Body of pancreas (tissue), 4 donors: ENCODE results near the gene PPFIA2. TPM values are rescaled to one million over a fixed set of nuclear protein-coding genes. Genes with fewer than 3 reads are reported as not detected.

Experiments
- ATAC-seq: fragments of 150-250 bp; one replicate; pipeline ENCODE4 v1.9.1; 2016
- DNase-seq, 4 donors: peaks; one replicate each; pipeline ENCODE4 v3.0.0-alpha.2; 2019
- H3K27ac ChIP-seq, 4 donors: fragments of 200-600 bp; sonication (generic); 1 replicate in 3 of 4; 2 replicates in 1 of 4; pipeline versions ENCODE4 v1.5.1 to v1.6.1; 2016 to 2019; ENCODE audit warnings: mild to moderate bottlenecking in 1 of 4, mixed read lengths in 1 of 4, moderate library complexity in 1 of 4
- H3K27me3 ChIP-seq, 2 donors: fragments of 200-600 bp; sonication (generic); one replicate each; pipeline ENCODE4 v1.6.0; 2016; ENCODE audit warnings: mild to moderate bottlenecking in 1 of 2
- H3K36me3 ChIP-seq, 2 donors: fragments of 200-600 bp; sonication (generic); replicated peaks in 1 of 2; 2 replicates each; pipeline ENCODE4 v1.5.1; 2016; ENCODE audit warnings: low read depth in 2 of 2; ENCODE audit not compliant: insufficient read depth in 1 of 2
- H3K4me1 ChIP-seq: fragments of 200-600 bp; sonication (generic); one replicate; pipeline ENCODE4 v1.6.0; 2016
- H3K4me3 ChIP-seq, 2 donors: fragments of 200-600 bp; sonication (generic); 1 replicate in 1 of 2; 2 replicates in 1 of 2; pipeline ENCODE4 v1.5.1; 2016 to 2019
- H3K9me3 ChIP-seq, 3 donors: fragments of 200-600 bp; sonication (generic); 1 replicate in 2 of 3; 2 replicates in 1 of 3; pipeline ENCODE4 v1.5.1; 2016
- CTCF ChIP-seq, 7 experiments: fragments of 450-650 bp in 4 of 7; fragments of 200-600 bp in 3 of 7; sonication (generic) in 3 of 7; IDR thresholded peaks; one replicate each; pipeline ENCODE4 v1.5.1; 2016 to 2019; ENCODE audit warnings: antibody characterized with exemption in 7 of 7
- POLR2A ChIP-seq, 3 donors: fragments of 450-650 bp; IDR thresholded peaks; one replicate each; pipeline ENCODE4 v1.6.1; 2016; ENCODE audit warnings: antibody characterized with exemption in 3 of 3, mild to moderate bottlenecking in 2 of 3
- WGBS, 2 donors: methylation state at CpG; one replicate each; pipeline ENCODE4 v1.1.5; 2017; 5-methylcytosine and 5-hydroxymethylcytosine counted together
- intact Hi-C: fragments of 100-400 bp; cut with DNase I; formaldehyde crosslinking; loops from one replicate; pipeline ENCODE4 v1.15.1; 2023
- total RNA-seq, 2 donors: library from RNA; depleted of rRNA; stranded (reverse); fragments of >200 nt; gene quantifications; one replicate each; pipeline ENCODE4 v1.1.0, GENCODE V29; 2016

Gene PPFIA2
- total RNA-seq, 2 donors from 2014 or later: 0.52 TPM; not detected in 1

- ATAC-seq (no peak), DNase-seq (no peak)
- no peak overlapping the region for H3K27ac ChIP-seq
- H3K4me1 ChIP-seq: peaks cover 4% of the 10 kb centered on the region
- H3K36me3 ChIP-seq: no peaks in the 10 kb centered on the region
- TF ChIP-seq CTCF (IDR thresholded peaks at IDR 0.05) (no peak), POLR2A (IDR thresholded peaks at IDR 0.05) (no peak)
- no peak overlapping the region for H3K4me3 ChIP-seq
- intact Hi-C loops: no loop called here
- 69 to 70% methylated on average over 3 of the region's 3 CpGs for WGBS, 2 donors
- no peaks in the 10 kb centered on the region for H3K9me3 ChIP-seq
- H3K27me3 ChIP-seq: no peaks in the 10 kb centered on the region
Observed at GRCh38 chr12:81375969-81376368, 383.2 kb downstream of the PPFIA2 start.

GRCh38 chr12:81370456-81370855 lies 388.7 kb downstream of the PPFIA2 start:
- H3K9me3 ChIP-seq: no peaks in the 10 kb centered on the region
- no peaks in the 10 kb centered on the region for H3K36me3 ChIP-seq
- intact Hi-C loops: no loop called here
- no peak overlapping the region for H3K4me3 ChIP-seq
- H3K4me1 ChIP-seq: no peaks in the 10 kb centered on the region
- no peak for DNase-seq
- 33 to 39% methylated on average over 1 of the region's 1 CpG for WGBS, 2 donors
- no peak for ATAC-seq
- H3K27me3 ChIP-seq: no peaks in the 10 kb centered on the region
- TF ChIP-seq CTCF (IDR thresholded peaks at IDR 0.05) (no peak), POLR2A (IDR thresholded peaks at IDR 0.05) (no peak)
- no peak overlapping the region for H3K27ac ChIP-seq

DNA sequence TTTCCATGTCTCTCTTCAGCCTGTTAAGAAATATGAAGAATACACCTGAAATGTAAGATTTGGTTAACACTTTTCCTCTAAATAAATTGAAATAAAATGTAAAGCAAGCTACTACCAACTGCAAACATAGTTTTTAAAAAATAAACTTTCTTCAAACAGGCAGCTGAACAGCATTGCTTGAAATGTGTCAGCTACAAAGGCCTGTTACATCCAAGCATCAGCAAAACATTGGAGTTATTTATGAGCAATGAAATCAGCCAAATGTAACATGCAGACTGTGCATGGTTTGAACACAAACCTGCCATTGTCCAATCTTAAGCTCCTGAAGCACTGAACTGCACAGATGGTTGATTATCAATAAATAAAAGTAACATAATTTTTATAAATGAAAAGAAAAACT lies 390.0 kb downstream of the PPFIA2 start:
- Histone ChIP-seq H3K4me1 (no peaks in the 10 kb centered on the region), H3K4me3 (no peak overlapping the region), H3K27ac (no peak overlapping the region), H3K9me3 (no peaks in the 10 kb centered on the region), H3K36me3 (no peaks in the 10 kb centered on the region), H3K27me3 (no peaks in the 10 kb centered on the region)
- ATAC-seq: no peak
- TF ChIP-seq CTCF (IDR thresholded peaks at IDR 0.05) (no peak), POLR2A (IDR thresholded peaks at IDR 0.05) (no peak)
- DNase-seq: no peak
- intact Hi-C loops: no loop called here

DNA sequence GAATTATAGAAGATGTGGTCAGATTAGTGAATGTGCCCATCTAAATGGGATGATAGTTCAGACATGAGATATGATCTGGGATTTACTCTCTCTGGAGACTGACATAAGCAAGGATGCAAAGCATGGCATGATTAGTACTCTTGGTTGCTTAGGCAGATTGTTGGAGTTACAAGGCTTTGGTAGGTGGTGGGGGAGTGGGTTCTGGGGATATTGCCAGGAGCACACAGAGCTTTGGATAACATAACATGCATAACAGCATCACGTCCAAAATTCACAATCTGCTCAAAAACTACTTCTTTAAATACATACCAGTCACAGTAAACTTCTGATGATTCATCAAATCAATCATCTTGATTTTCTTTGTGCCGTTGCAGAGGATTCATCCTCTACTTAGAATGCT lies 393.9 kb downstream of the PPFIA2 start:
- Histone ChIP-seq H3K4me1 (no peaks in the 10 kb centered on the region), H3K4me3 (no peak overlapping the region), H3K36me3 (no peaks in the 10 kb centered on the region), H3K9me3 (no peaks in the 10 kb centered on the region), H3K27ac (no peak overlapping the region), H3K27me3 (no peaks in the 10 kb centered on the region)
- no peak for ATAC-seq
- no peak for DNase-seq
- intact Hi-C loops: no loop called here
- TF ChIP-seq POLR2A (IDR thresholded peaks at IDR 0.05): no peak
- TF ChIP-seq CTCF (IDR thresholded peaks at IDR 0.05): no peak
- WGBS, 2 donors: 46 to 48% methylated on average over 2 of the region's 2 CpGs

DNA sequence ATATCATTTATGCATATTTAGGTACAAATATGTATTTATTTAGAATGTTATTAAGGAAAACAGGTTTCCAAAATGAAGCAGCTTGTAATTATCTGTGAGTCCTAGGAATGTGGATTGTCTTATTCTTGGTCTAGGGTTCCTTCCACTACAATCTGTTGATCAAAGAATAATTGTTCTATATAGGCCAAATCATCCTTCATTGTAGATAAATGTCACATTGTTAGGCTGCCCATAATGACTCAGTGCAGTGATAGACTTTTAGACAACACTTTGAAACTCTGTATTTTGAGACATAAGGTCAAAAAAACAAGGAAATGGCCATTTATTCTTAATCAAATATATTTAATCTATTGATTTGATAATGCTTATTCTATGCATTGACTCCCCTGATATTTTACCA lies 398.2 kb downstream of the PPFIA2 start:
- H3K9me3 ChIP-seq: no peaks in the 10 kb centered on the region
- TF ChIP-seq CTCF (IDR thresholded peaks at IDR 0.05) (no peak), POLR2A (IDR thresholded peaks at IDR 0.05) (no peak)
- DNase-seq (no peak), ATAC-seq (no peak)
- no peaks in the 10 kb centered on the region for H3K27me3 ChIP-seq
- intact Hi-C loops: no loop called here
- H3K4me3 ChIP-seq: no peak overlapping the region
- no peaks in the 10 kb centered on the region for H3K4me1 ChIP-seq
- H3K27ac ChIP-seq: no peak overlapping the region
- H3K36me3 ChIP-seq: no peaks in the 10 kb centered on the region
